H1 (cell line): Measurements from ENCODE around the gene MEIOB. TPM values are rescaled to one million over a fixed set of nuclear protein-coding genes. Genes with fewer than 3 reads are reported as not detected.

Experiments used
- CTCF ChIA-PET: fragments of 300-600 bp; sonication (Branson Sonifier 250); formaldehyde crosslinking; loops from one replicate; lab custom pipeline; 2021; ENCODE audit not compliant: partially characterized antibody; lab: Charles Lee
- POLR2A ChIA-PET: fragments of 300-600 bp; sonication (Branson Sonifier 250); formaldehyde crosslinking; loops from one replicate; lab custom pipeline; 2021; ENCODE audit warnings: inconsistent platforms; ENCODE audit not compliant: partially characterized antibody; lab: Charles Lee
- DNase-seq, 2 experiments: peaks; one replicate each; pipeline versions ENCODE4 v3.0.0 to v3.0.0-alpha.2; 2010 to 2022; ENCODE audit warnings: low spot score in 2 of 2, low read depth in 1 of 2, mixed read lengths in 1 of 2
- FAIRE-seq: peaks from 2 replicates; lab custom pipeline; 2011; peaks lifted over from hg19 to GRCh38; lab: Jason Lieb, UNC
- H2AFZ ChIP-seq: 2 replicates; pipeline ENCODE4 v1.8.1; 2012; ENCODE audit warnings: low read length, inconsistent platforms
- H2AK5ac ChIP-seq: 2 replicates; pipeline ENCODE4 v1.6.1; 2013; ENCODE audit warnings: low read depth, low read length
- H2BK120ac ChIP-seq: replicated peaks from 2 replicates; pipeline ENCODE3; 2013; ENCODE audit warnings: low read depth, low read length, inconsistent platforms
- H2BK12ac ChIP-seq: 2 replicates; pipeline ENCODE4 v1.6.1; 2013; ENCODE audit warnings: low read depth, low read length
- H2BK15ac ChIP-seq: 2 replicates; pipeline ENCODE4 v1.6.1; 2013; ENCODE audit warnings: low read length
- H2BK20ac ChIP-seq: 2 replicates; pipeline ENCODE4 v1.6.1; 2013; ENCODE audit warnings: low read length
- H2BK5ac ChIP-seq: 2 replicates; pipeline ENCODE4 v1.6.1; 2013; ENCODE audit warnings: low read depth, low read length
- H3K14ac ChIP-seq: 2 replicates; pipeline ENCODE4 v1.6.1; 2013; ENCODE audit warnings: inconsistent platforms; ENCODE audit not compliant: insufficient read length
- H3K18ac ChIP-seq: 2 replicates; pipeline ENCODE4 v1.6.1; 2013; ENCODE audit warnings: low read length; ENCODE audit errors: extremely low read depth
- H3K23ac ChIP-seq: 2 replicates; pipeline ENCODE4 v1.6.1; 2013; ENCODE audit warnings: inconsistent platforms; ENCODE audit not compliant: insufficient read length
- H3K23me2 ChIP-seq: 2 replicates; pipeline ENCODE4 v1.6.1; 2013; ENCODE audit warnings: low read depth, low read length
- H3K27ac ChIP-seq: 2 replicates; pipeline ENCODE4 v1.6.1; 2011; ENCODE audit warnings: low read depth, low read length, inconsistent platforms
- H3K27me3 ChIP-seq, 4 experiments: replicated peaks in 1 of 4; 1 replicate in 1 of 4; 2 replicates in 3 of 4; pipeline versions ENCODE4 v1.6.1 to v1.8.1; 2011 to 2013; ENCODE audit warnings: low read length in 3 of 4, mild to moderate bottlenecking in 3 of 4, inconsistent platforms in 2 of 4, mixed read lengths in 2 of 4, moderate library complexity in 1 of 4; ENCODE audit not compliant: control insufficient read depth in 3 of 4, insufficient read depth in 3 of 4; ENCODE audit errors: extremely low read depth in 1 of 4
- H3K36me3 ChIP-seq, 4 experiments: 2 replicates each; pipeline versions ENCODE4 v1.6.1 to v1.8.1; 2011 to 2013; ENCODE audit warnings: mild to moderate bottlenecking in 4 of 4, low read length in 3 of 4, moderate library complexity in 2 of 4, control low read depth in 1 of 4, inconsistent platforms in 1 of 4; ENCODE audit not compliant: insufficient read depth in 4 of 4, control insufficient read depth in 2 of 4
- H3K4ac ChIP-seq: replicated peaks from 2 replicates; pipeline ENCODE3; 2013; ENCODE audit warnings: low read length, low read depth, mixed read lengths, inconsistent platforms; ENCODE audit not compliant: insufficient read length
- H3K4me1 ChIP-seq, 4 experiments: replicated peaks in 1 of 4; 1 replicate in 1 of 4; 2 replicates in 3 of 4; pipeline versions ENCODE4 v1.6.1 to v1.8.1; 2011 to 2013; ENCODE audit warnings: low read length in 3 of 4, inconsistent platforms in 2 of 4, mixed read lengths in 1 of 4; ENCODE audit not compliant: insufficient read depth in 4 of 4, control insufficient read depth in 3 of 4
- H3K4me2 ChIP-seq, 2 experiments: 2 replicates each; pipeline versions ENCODE4 v1.6.1 to v1.8.1; 2011 to 2013; ENCODE audit warnings: low read depth in 2 of 2, low read length in 2 of 2, control low read depth in 1 of 2, inconsistent platforms in 1 of 2, mild to moderate bottlenecking in 1 of 2; ENCODE audit not compliant: insufficient read depth in 1 of 2
- H3K4me3 ChIP-seq, 4 experiments: fragments of 200-600, 300-600 bp in 1 of 4; sonication (generic), shearing (Covaris generic), sonication (Bioruptor Twin) in 1 of 4; 2 replicates each; pipeline versions ENCODE4 v1.5.1 to v1.8.1; 2011 to 2016; ENCODE audit warnings: low read length in 4 of 4, low read depth in 3 of 4, control low read depth in 2 of 4, inconsistent platforms in 2 of 4, mild to moderate bottlenecking in 2 of 4, mixed read lengths in 1 of 4, moderate library complexity in 1 of 4; ENCODE audit not compliant: insufficient read depth in 2 of 4; ENCODE audit errors: extremely low read depth in 1 of 4
- H3K56ac ChIP-seq: replicated peaks from 2 replicates; pipeline ENCODE3; 2013; ENCODE audit warnings: low read depth, mild to moderate bottlenecking, mixed read lengths, low read length, inconsistent platforms; ENCODE audit not compliant: insufficient read length
- H3K79me1 ChIP-seq: 2 replicates; pipeline ENCODE4 v1.6.1; 2013; ENCODE audit warnings: low read depth, low read length, control low read depth
- H3K79me2 ChIP-seq, 2 experiments: 2 replicates each; pipeline versions ENCODE4 v1.6.1 to v1.8.1; 2012 to 2013; ENCODE audit warnings: low read length in 2 of 2, mild to moderate bottlenecking in 2 of 2, inconsistent platforms in 1 of 2; ENCODE audit not compliant: insufficient read depth in 2 of 2, control insufficient read depth in 1 of 2
- H3K9ac ChIP-seq, 4 experiments: replicated peaks in 1 of 4; 1 replicate in 1 of 4; 2 replicates in 3 of 4; pipeline versions ENCODE4 v1.6.1 to v1.8.1; 2011 to 2013; ENCODE audit warnings: low read depth in 3 of 4, low read length in 3 of 4, control low read depth in 2 of 4, mild to moderate bottlenecking in 2 of 4, moderate library complexity in 2 of 4, inconsistent platforms in 1 of 4; ENCODE audit errors: extremely low read depth in 1 of 4
- H3K9me3 ChIP-seq, 2 experiments: 2 replicates each; pipeline versions ENCODE4 v1.6.1 to v1.8.1; 2012 to 2013; ENCODE audit warnings: mild to moderate bottlenecking in 2 of 2, moderate library complexity in 2 of 2, control low read depth in 1 of 2, inconsistent platforms in 1 of 2, low read depth in 1 of 2, low read length in 1 of 2, mixed read lengths in 1 of 2; ENCODE audit not compliant: insufficient read depth in 2 of 2
- H4K20me1 ChIP-seq, 2 experiments: replicated peaks in 1 of 2; 2 replicates each; pipeline versions ENCODE3 to v1.8.1; 2011 to 2013; ENCODE audit warnings: inconsistent platforms in 2 of 2, low read length in 2 of 2, mild to moderate bottlenecking in 1 of 2; ENCODE audit not compliant: insufficient read depth in 2 of 2, control insufficient read depth in 1 of 2
- H4K5ac ChIP-seq: 2 replicates; pipeline ENCODE4 v1.6.1; 2013; ENCODE audit warnings: low read length, low read depth, mixed read lengths, inconsistent platforms; ENCODE audit not compliant: insufficient read length
- H4K8ac ChIP-seq: 2 replicates; pipeline ENCODE4 v1.8.0; 2013; ENCODE audit warnings: mild to moderate bottlenecking, moderate library complexity, low read length, inconsistent platforms; ENCODE audit not compliant: insufficient read depth; ENCODE audit errors: extremely low read depth
- H4K91ac ChIP-seq: replicated peaks from 2 replicates; pipeline ENCODE3; 2013; ENCODE audit warnings: low read length, mixed read lengths, inconsistent platforms; ENCODE audit not compliant: insufficient read length
- CHD2 ChIP-seq: IDR thresholded peaks from 2 replicates; pipeline ENCODE4 v1.6.1; 2012; ENCODE audit warnings: low read length, improper control_type of control experiment
- FOSL1 ChIP-seq: IDR thresholded peaks from 2 replicates; pipeline ENCODE4 v1.6.1; 2011; ENCODE audit warnings: mild to moderate bottlenecking, low read depth, low read length, moderate library complexity; ENCODE audit not compliant: insufficient read depth
- HDAC6 ChIP-seq: IDR thresholded peaks from one replicate; pipeline ENCODE4 v1.7.1; 2012; ENCODE audit warnings: low read depth, mild to moderate bottlenecking, inconsistent platforms, low read length, moderate library complexity
- PHF8 ChIP-seq: fragments of 200-600 bp; sonication (generic); conservative IDR thresholded peaks from 2 replicates; pipeline ENCODE4 v1.7.1; 2012; ENCODE audit warnings: low read depth, mild to moderate bottlenecking, inconsistent platforms, low read length, moderate library complexity
- WGBS, 2 experiments: shearing (Covaris generic) in 1 of 2; methylation state at CpG; one replicate each; pipeline versions ENCODE4 v1.1.6 to v1.1.7; 2013 to 2015; ENCODE audit warnings: low lambda C conversion rate in 2 of 2, mixed read lengths in 2 of 2, inconsistent platforms in 1 of 2, low coverage in 1 of 2, missing lambda C conversion rate in 1 of 2; ENCODE audit not compliant: insufficient replicate concordance in 2 of 2, insufficient coverage in 1 of 2, insufficient read length in 1 of 2; ENCODE audit errors: extremely low coverage in 1 of 2, missing lambda C conversion rate in 1 of 2; 5-methylcytosine and 5-hydroxymethylcytosine counted together
- polyA plus RNA-seq, 7 experiments: library from polyadenylated mRNA; depleted of rRNA in 3 of 7; stranded (reverse) in 5 of 7; unstranded in 2 of 7; fragments of >200 nt in 5 of 7; fragments of 200-250 nt in 2 of 7; gene quantifications; 1 replicate in 5 of 7; 2 replicates in 1 of 7; 4 replicates in 1 of 7; pipeline versions ENCODE4 v1.2.1 to v1.2.3, GENCODE V29; 2011 to 2013; ENCODE audit warnings: missing spikeins in 2 of 7, mixed read lengths in 2 of 7
- total RNA-seq: library from RNA; stranded (reverse); fragmentation: NEBNext Ultra II Directional; extraction: Animal tissue kit (Norgen Biotek cat#: 25700); gene quantifications from 2 replicates; pipeline ENCODE4 v1.2.1, GENCODE V29; 2021

Gene MEIOB
- total and polyA plus RNA-seq, 2 of the 8 experiments (the other 6 are each of a cell fraction or from before 2014, with no cell fraction given) = 0.63 to 1.1 TPM

- Histone ChIP-seq H3K56ac (no peak overlapping the region), H4K5ac (no peak overlapping the region), H4K91ac (no peak overlapping the region), H3K14ac (no peak overlapping the region), H2BK5ac (no peak overlapping the region), H3K18ac (no peak overlapping the region), H3K27ac (no peak overlapping the region), H3K23ac (no peak overlapping the region), H2AK5ac (no peak overlapping the region), H2AFZ (no peak overlapping the region), H3K27me3 (peaks cover 0 to 4% (median under 1%) of the 10 kb centered on the region in 4 experiments; a peak in 1 of 7 replicates), H2BK12ac (no peak overlapping the region), H2BK20ac (no peak overlapping the region), H2BK120ac (no peak overlapping the region), H3K79me2 (no peaks in the 10 kb centered on the region), H3K4me3 (no peak overlapping the region), H3K79me1 (no peaks in the 10 kb centered on the region), H2BK15ac (no peak overlapping the region), H4K20me1 (no peaks in the 10 kb centered on the region), H3K9me3 (no peaks in the 10 kb centered on the region), H3K9ac (no peak overlapping the region), H3K36me3 (no peaks in the 10 kb centered on the region), H3K4me2 (no peak overlapping the region), H3K23me2 (no peaks in the 10 kb centered on the region), H3K4me1 (no peaks in the 10 kb centered on the region), H4K8ac (no peak overlapping the region), H3K4ac (no peak overlapping the region)
- POLR2A ChIA-PET = no interaction called here
- 76% methylated on average over 4 of the region's 4 CpGs; no CpG with 5 or more reads in 1 of the 2 experiments for WGBS, 2 experiments
- FAIRE-seq (no peak), DNase-seq (no peak)
- CTCF ChIA-PET = no interaction called here
- TF ChIP-seq CHD2 (no peak), PHF8 (no peak), FOSL1 (no peak), HDAC6 (no peak)
These were observed 20.2 kb downstream of the MEIOB start for GRCh38 chr16:1851793-1852192.
